HG02885 (cell line): Measurements from ENCODE around the gene AGXT.

Experiments
- ATAC-seq: cut with Tn5 transposase; IDR thresholded peaks from one replicate; pipeline ENCODE4 v1.9.1; 2021; ENCODE audit warnings: mild to moderate bottlenecking; ENCODE audit not compliant: unreplicated experiment, poor library complexity

The AGXT gene

GRCh38 chr2:240925191-240925567, 56.6 kb downstream of the AGXT start:
- no peak for ATAC-seq

- no peak for ATAC-seq
These were observed 57.2 kb downstream of the AGXT start for GRCh38 chr2:240925568-240926515.

GRCh38 chr2:240926516-240927389, 58.1 kb downstream of the AGXT start:
- no peak for ATAC-seq

DNA sequence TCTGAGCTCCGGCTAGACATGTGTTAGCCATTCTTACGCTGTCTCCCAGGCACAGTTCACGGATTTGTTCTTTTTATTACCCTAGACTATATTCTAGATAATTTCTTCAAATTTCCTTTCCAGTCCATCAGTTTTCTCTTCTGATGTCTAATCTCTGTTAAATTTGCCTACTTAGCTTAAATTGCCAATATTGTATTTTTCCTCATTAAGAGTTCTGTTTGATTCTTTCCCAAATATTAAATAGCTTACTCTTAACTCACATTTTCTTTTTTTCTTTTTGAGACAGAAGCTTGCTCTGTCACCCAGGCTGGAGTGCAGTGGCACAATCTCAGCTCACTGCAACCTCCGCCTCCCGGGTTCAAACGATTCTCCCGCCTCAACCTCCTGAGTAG, 58.8 kb downstream of the AGXT start:
- no peak for ATAC-seq

DNA sequence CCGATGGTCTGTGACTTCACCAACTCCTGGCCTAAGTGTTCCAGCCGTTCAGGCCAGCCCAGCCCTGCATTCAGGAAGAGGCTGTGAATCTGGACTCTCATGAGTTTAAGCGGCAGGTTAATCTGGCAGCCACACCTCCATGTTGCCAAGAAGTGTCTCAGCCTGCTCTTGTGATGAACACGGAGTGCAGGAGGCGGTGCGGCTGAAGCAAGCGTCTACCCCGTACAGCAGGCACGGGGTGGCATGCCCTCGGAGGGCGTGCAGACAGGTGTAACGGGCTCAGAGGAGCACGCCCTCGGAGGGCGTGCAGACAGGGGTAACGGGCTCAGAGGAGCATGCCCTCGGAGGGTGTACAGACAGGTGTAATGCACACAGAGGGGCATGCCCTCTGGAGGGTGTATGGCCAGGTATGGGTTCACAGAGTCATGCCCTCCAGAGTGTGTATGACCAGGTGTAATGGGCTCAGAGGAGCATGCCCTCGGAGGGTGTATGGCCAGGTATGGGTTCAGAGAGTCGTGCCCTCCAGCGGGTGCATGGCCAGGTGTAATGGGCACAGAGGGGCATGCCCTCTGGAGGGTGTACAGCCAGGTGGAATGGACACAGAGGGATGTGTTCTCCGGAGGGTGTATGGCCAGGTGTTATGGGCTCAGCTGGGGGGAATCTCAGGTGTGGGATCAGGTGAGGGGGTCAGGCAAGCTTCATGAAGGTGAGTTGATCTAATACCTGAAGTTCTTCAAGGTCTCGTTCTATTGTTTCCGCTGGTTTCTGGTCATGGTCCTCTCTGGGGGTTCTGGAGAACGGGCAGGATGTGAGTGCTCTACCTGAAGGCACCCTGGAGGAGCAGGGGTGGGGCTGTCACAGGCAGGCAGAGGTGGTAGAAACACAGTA, 60.1 kb downstream of the AGXT start:
- ATAC-seq: no peak

GRCh38 chr2:240929364-240930095, 60.9 kb downstream of the AGXT start:
- no peak for ATAC-seq
